HCT116 (cell line): Measurements from ENCODE around the gene KANK2. TPM values are rescaled to one million over a fixed set of nuclear protein-coding genes. Genes with fewer than 3 reads are reported as not detected.

ENCODE experiments used
- ATAC-seq: fragments of 200-7000 bp; cut with Tn5 transposase; 2 replicates; pipeline ENCODE4 v1.9.1; 2020; ENCODE audit warnings: mild to moderate bottlenecking, moderate library complexity
- BruUV-seq: library from RNA; stranded (reverse); fragments of 400-500 nt; replicated peaks from 2 replicates; lab custom pipeline; 2021; lab: Mats Ljungman, UMichigan
- CTCF ChIA-PET: fragments of 300-600 bp; sonication (Branson Sonifier 250); formaldehyde crosslinking; loops from one replicate; lab custom pipeline; 2021; ENCODE audit warnings: antibody characterized with exemption; lab: Charles Lee
- POLR2A ChIA-PET: fragments of 300-600, 350-600 bp; sonication (Branson Sonifier 250); formaldehyde crosslinking; loops from one replicate; lab custom pipeline; 2021; ENCODE audit warnings: antibody characterized with exemption; lab: Charles Lee
- RAD21 ChIA-PET, 2 experiments: fragments of 300-600 bp; sonication (Branson Sonifier 250); formaldehyde crosslinking; loops; one replicate each; lab custom pipeline; 2023; ENCODE audit warnings: low total read pairs in 2 of 2; ENCODE audit not compliant: uncharacterized antibody in 2 of 2, unreplicated experiment in 2 of 2, low non-redundant PET in 1 of 2; lab: Charles Lee
- DNase-seq: peaks from one replicate; pipeline ENCODE4 v3.0.0-alpha.2; 2010; ENCODE audit warnings: low read depth, low spot score
- H2AFZ ChIP-seq: fragments of 200-600 bp; shearing (Covaris generic), sonication (generic); 2 replicates; pipeline ENCODE4 v1.6.1; 2017; ENCODE audit warnings: low read depth, mixed run types, mixed read lengths, antibody characterized with exemption, low read length; ENCODE audit not compliant: poor library complexity, severe bottlenecking
- H3K27ac ChIP-seq: 2 replicates; pipeline ENCODE4 v1.5.1; 2012; ENCODE audit warnings: low read depth, low read length
- H3K27me3 ChIP-seq: fragments of 200-600 bp; sonication (generic); 2 replicates; pipeline ENCODE4 v1.6.1; 2016; ENCODE audit warnings: mixed run types, low read length, mixed read lengths; ENCODE audit not compliant: insufficient read depth
- H3K36me3 ChIP-seq, 2 experiments: fragments of 200-500 bp in 1 of 2; fragments of 200-600 bp in 1 of 2; sonication (Bioruptor generic) in 1 of 2; sonication (generic) in 1 of 2; 2 replicates each; pipeline versions ENCODE4 v1.5.1 to v1.6.1; 2014 to 2016; ENCODE audit warnings: low read length in 2 of 2, inconsistent platforms in 1 of 2, mixed read lengths in 1 of 2, mixed run types in 1 of 2; ENCODE audit not compliant: insufficient read depth in 2 of 2, control insufficient read depth in 1 of 2
- H3K4me1 ChIP-seq, 2 experiments: fragments of 200-600 bp in 1 of 2; sonication (generic) in 1 of 2; 2 replicates each; pipeline versions ENCODE4 v1.5.1 to v1.6.1; 2012 to 2017; ENCODE audit warnings: low read length in 2 of 2, inconsistent platforms in 1 of 2, mild to moderate bottlenecking in 1 of 2, mixed read lengths in 1 of 2, mixed run types in 1 of 2, moderate library complexity in 1 of 2; ENCODE audit not compliant: insufficient read depth in 2 of 2, control insufficient read depth in 1 of 2
- H3K4me2 ChIP-seq: fragments of 200-600 bp; sonication (generic); 2 replicates; pipeline ENCODE4 v1.6.1; 2017; ENCODE audit warnings: mixed run types, low read length, mixed read lengths
- H3K4me3 ChIP-seq, 2 experiments: fragments of 200-600 bp in 1 of 2; sonication (generic) in 1 of 2; replicated peaks in 1 of 2; 2 replicates each; pipeline ENCODE4 v1.5.1; 2011 to 2016; ENCODE audit warnings: low read length in 2 of 2, control low read depth in 1 of 2, low read depth in 1 of 2, mild to moderate bottlenecking in 1 of 2, mixed read lengths in 1 of 2, mixed run types in 1 of 2
- H3K79me2 ChIP-seq: fragments of 200-600 bp; sonication (generic); 2 replicates; pipeline ENCODE4 v1.6.1; 2017; ENCODE audit warnings: mild to moderate bottlenecking, mixed run types, low read length, moderate library complexity, mixed read lengths; ENCODE audit not compliant: insufficient read depth
- H3K9ac ChIP-seq: fragments of 200-600 bp; sonication (generic); 2 replicates; pipeline ENCODE4 v1.6.1; 2016; ENCODE audit warnings: low read length, mixed read lengths
- H3K9me2 ChIP-seq: fragments of 200-600 bp; sonication (generic), shearing (Covaris generic); 2 replicates; pipeline ENCODE4 v1.6.1; 2017; ENCODE audit warnings: mixed run types, mild to moderate bottlenecking, moderate library complexity; ENCODE audit not compliant: insufficient read depth
- H3K9me3 ChIP-seq, 2 experiments: fragments of 200-500 bp in 1 of 2; fragments of 200-600 bp in 1 of 2; sonication (Bioruptor generic) in 1 of 2; sonication (generic) in 1 of 2; 2 replicates each; pipeline ENCODE4 v1.6.1; 2014 to 2017; ENCODE audit warnings: low read length in 2 of 2, mixed read lengths in 2 of 2, inconsistent platforms in 1 of 2, low read depth in 1 of 2, mild to moderate bottlenecking in 1 of 2, mixed run types in 1 of 2, moderate library complexity in 1 of 2; ENCODE audit not compliant: control insufficient read depth in 1 of 2, insufficient read depth in 1 of 2
- H4K20me1 ChIP-seq: fragments of 200-600 bp; sonication (generic), shearing (Covaris generic); 2 replicates; pipeline ENCODE4 v1.6.1; 2017; ENCODE audit warnings: mixed run types, mild to moderate bottlenecking, moderate library complexity; ENCODE audit not compliant: insufficient read depth
- CBX3 ChIP-seq: IDR thresholded peaks from 2 replicates; pipeline ENCODE4 v1.6.1; 2012; ENCODE audit warnings: low read depth
- CEBPB ChIP-seq: IDR thresholded peaks from 2 replicates; pipeline ENCODE4 v1.6.1; 2012; ENCODE audit warnings: low read depth
- ELF1 ChIP-seq: IDR thresholded peaks from 2 replicates; pipeline ENCODE4 v1.6.1; 2012; ENCODE audit warnings: low read depth, borderline replicate concordance
- EZH2 ChIP-seq: fragments of 200-600 bp; sonication (generic); IDR thresholded peaks from 2 replicates; pipeline ENCODE4 v1.6.1; 2017; ENCODE audit warnings: antibody characterized with exemption, mixed run types
- FOSL1 ChIP-seq: IDR thresholded peaks from 2 replicates; pipeline ENCODE4 v1.6.1; 2012; ENCODE audit warnings: low read depth
- POLR2A ChIP-seq: IDR thresholded peaks from 2 replicates; pipeline ENCODE4 v1.7.0; 2011; ENCODE audit warnings: borderline replicate concordance; ENCODE audit not compliant: insufficient read depth, insufficient read length; ENCODE audit errors: extremely low read depth
- POLR2AphosphoS5 ChIP-seq: IDR thresholded peaks from 2 replicates; pipeline ENCODE4 v1.6.1; 2011; ENCODE audit warnings: mild to moderate bottlenecking, low read depth, low read length, moderate library complexity
- SIN3A ChIP-seq: IDR thresholded peaks from 2 replicates; pipeline ENCODE4 v1.6.1; 2012; ENCODE audit warnings: low read depth
- ZFX ChIP-seq: fragments of 450-650 bp; IDR thresholded peaks from 2 replicates; pipeline ENCODE4 v1.6.1; 2017
- intact Hi-C: fragments of 100-400 bp; cut with micrococcal nuclease; formaldehyde crosslinking; loops from 2 replicates; pipeline ENCODE4 v1.10.0; 2022
- total RNA-seq: library from RNA; stranded (reverse); gene quantifications from one replicate; pipeline ENCODE4 v1.2.1, GENCODE V29; 2021; ENCODE audit not compliant: unreplicated experiment
- TF ChIP-seq, protein P1 (sequence below): IDR thresholded peaks from 2 replicates; pipeline ENCODE4 v1.6.1; 2012; ENCODE audit warnings: low read depth

KANK2 gene
- total RNA-seq, 1 experiment from 2014 or later: 43.6 TPM

DNA sequence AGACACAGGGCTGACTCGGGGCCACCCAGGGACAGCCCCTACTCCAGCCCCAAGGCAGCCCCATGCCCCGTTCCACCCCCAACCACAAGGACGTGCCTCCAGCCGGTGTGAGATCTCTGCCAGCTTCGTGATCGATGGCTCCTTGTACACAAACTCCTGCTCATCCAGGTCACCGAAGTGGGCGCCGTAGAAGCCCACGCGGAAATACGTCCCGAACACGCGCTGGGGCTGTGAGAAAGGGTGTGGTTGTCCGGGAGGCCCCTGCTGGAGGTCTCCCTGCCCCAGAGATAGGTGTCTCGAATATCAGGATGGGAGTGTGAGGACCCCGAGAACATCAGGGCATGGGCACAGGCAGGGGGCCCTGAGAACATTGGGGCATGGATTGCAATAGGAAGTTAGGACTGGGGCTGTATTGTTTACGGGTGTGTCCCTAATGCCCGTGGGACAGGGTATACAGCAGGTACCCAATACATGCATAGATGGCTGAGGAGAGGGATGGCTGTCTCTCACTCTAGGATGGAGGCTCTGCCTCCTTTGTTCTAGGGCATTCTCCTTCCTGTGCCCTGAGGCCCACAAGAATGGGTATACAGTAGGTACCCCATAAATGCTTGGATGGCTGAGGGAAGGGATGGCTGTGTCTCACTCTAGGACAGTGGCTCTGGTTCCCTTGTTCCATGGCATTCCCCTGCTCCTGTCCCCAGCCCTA is 5.3 kb upstream of the KANK2 start:
- H3K4me2 ChIP-seq: no peak overlapping the region

More for the DNA sequence above, 5.3 kb upstream of the KANK2 start:
- no peaks in the 10 kb centered on the region for H3K9me3 ChIP-seq
- DNase-seq: no peak
- peaks cover 19 to 28% of the 10 kb centered on the region in 2 experiments for H3K4me1 ChIP-seq
- TF ChIP-seq SIN3A (no peak), CBX3 (no peak), CEBPB (no peak), FOSL1 (no peak), POLR2A (no peak), POLR2AphosphoS5 (no peak), ELF1 (no peak), ZFX (no peak), EZH2 (no peak)
- TF ChIP-seq, protein P1, sequence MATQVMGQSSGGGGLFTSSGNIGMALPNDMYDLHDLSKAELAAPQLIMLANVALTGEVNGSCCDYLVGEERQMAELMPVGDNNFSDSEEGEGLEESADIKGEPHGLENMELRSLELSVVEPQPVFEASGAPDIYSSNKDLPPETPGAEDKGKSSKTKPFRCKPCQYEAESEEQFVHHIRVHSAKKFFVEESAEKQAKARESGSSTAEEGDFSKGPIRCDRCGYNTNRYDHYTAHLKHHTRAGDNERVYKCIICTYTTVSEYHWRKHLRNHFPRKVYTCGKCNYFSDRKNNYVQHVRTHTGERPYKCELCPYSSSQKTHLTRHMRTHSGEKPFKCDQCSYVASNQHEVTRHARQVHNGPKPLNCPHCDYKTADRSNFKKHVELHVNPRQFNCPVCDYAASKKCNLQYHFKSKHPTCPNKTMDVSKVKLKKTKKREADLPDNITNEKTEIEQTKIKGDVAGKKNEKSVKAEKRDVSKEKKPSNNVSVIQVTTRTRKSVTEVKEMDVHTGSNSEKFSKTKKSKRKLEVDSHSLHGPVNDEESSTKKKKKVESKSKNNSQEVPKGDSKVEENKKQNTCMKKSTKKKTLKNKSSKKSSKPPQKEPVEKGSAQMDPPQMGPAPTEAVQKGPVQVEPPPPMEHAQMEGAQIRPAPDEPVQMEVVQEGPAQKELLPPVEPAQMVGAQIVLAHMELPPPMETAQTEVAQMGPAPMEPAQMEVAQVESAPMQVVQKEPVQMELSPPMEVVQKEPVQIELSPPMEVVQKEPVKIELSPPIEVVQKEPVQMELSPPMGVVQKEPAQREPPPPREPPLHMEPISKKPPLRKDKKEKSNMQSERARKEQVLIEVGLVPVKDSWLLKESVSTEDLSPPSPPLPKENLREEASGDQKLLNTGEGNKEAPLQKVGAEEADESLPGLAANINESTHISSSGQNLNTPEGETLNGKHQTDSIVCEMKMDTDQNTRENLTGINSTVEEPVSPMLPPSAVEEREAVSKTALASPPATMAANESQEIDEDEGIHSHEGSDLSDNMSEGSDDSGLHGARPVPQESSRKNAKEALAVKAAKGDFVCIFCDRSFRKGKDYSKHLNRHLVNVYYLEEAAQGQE: no peak
- ChIA-PET RAD21 (interaction anchor here in 1 of 2 experiments (0.5 kb wide), 1 partner anchor 77 kb away, joined by 4 read pairs; no protein-coding TSS in a partner anchor), CTCF (interaction anchor here (1.0 to 1.8 kb wide), 3 partner anchors 65 to 266 kb away, joined by 3 to 4 read pairs (median 3); no protein-coding TSS in a partner anchor), POLR2A (no interaction called here)
- H3K36me3 ChIP-seq: peaks cover 0 to 3% of the 10 kb centered on the region in 2 experiments; a peak in 1 of 4 replicates
- H3K9ac ChIP-seq: no peak overlapping the region
- no peaks in the 10 kb centered on the region for H3K79me2 ChIP-seq
- H4K20me1 ChIP-seq: no peaks in the 10 kb centered on the region
- no peak for ATAC-seq
- intact Hi-C loops: loop anchor here (5.0 kb wide), 1 partner anchor 265 kb away; no protein-coding TSS in a partner anchor
- no peaks in the 10 kb centered on the region for H3K9me2 ChIP-seq
- H3K27me3 ChIP-seq: no peaks in the 10 kb centered on the region
- H3K4me3 ChIP-seq: no peak overlapping the region
- no peak overlapping the region for H3K27ac ChIP-seq
- no peak overlapping the region for H2AFZ ChIP-seq
- BruUV-seq: no TSS peak
